HepG2 (cell line): ENCODE data around the gene EFNA2. TPM values are rescaled to one million over a fixed set of nuclear protein-coding genes. Genes with fewer than 3 reads are reported as not detected.

ENCODE experiments used
- AKAP8 ChIP-seq: sonication (generic); formaldehyde crosslinking; IDR thresholded peaks from 2 replicates; pipeline ENCODE4 v1.5.1; 2020; ENCODE audit warnings: mild to moderate bottlenecking, missing genetic modification reagents
- CEBPZ ChIP-seq: IDR thresholded peaks from 2 replicates; pipeline ENCODE4 v1.6.1; 2012; ENCODE audit warnings: low read length, improper control_type of control experiment
- CREM ChIP-seq, 2 experiments: sonication (generic) in 1 of 2; formaldehyde crosslinking in 1 of 2; IDR thresholded peaks; 2 replicates each; pipeline versions ENCODE4 v1.4.0 to v1.6.1; 2016 to 2020; ENCODE audit warnings: antibody characterized with exemption in 1 of 2, mild to moderate bottlenecking in 1 of 2, missing genetic modification reagents in 1 of 2
- ESRRA ChIP-seq: sonication (generic); formaldehyde crosslinking; IDR thresholded peaks from 2 replicates; pipeline ENCODE4 v1.5.1; 2020; ENCODE audit warnings: mild to moderate bottlenecking, low read depth, missing genetic modification reagents
- ETV5 ChIP-seq: IDR thresholded peaks from 2 replicates; pipeline ENCODE4 v1.6.1; 2018; ENCODE audit warnings: missing biosample characterization, missing genetic modification reagents, inconsistent platforms, borderline replicate concordance
- FOXK1 ChIP-seq: sonication (generic); formaldehyde crosslinking; IDR thresholded peaks from 2 replicates; pipeline ENCODE4 v1.4.0; 2020; ENCODE audit warnings: low read depth, missing genetic modification reagents, borderline replicate concordance
- HHEX ChIP-seq: IDR thresholded peaks from 2 replicates; pipeline ENCODE4 v1.6.1; 2016; ENCODE audit warnings: control low read depth
- KLF13 ChIP-seq: sonication (generic); formaldehyde crosslinking; IDR thresholded peaks from 2 replicates; pipeline ENCODE4 v1.4.0; 2020; ENCODE audit warnings: mild to moderate bottlenecking, missing genetic modification reagents
- MBNL3 ChIP-seq: fragments of 250-450 bp; sonication (Bioruptor Pico); conservative IDR thresholded peaks from 2 replicates; pipeline ENCODE4 v1.8.0; 2022; ENCODE audit warnings: mild to moderate bottlenecking, inconsistent platforms
- MLLT10 ChIP-seq: sonication (generic); formaldehyde crosslinking; IDR thresholded peaks from 2 replicates; pipeline ENCODE4 v1.4.0; 2020; ENCODE audit warnings: missing genetic modification reagents
- MXD3 ChIP-seq: IDR thresholded peaks from 2 replicates; pipeline ENCODE4 v1.6.1; 2016; ENCODE audit warnings: mild to moderate bottlenecking, missing biosample characterization, missing genetic modification reagents
- PBX2 ChIP-seq: IDR thresholded peaks from 2 replicates; pipeline ENCODE4 v1.6.1; 2016; ENCODE audit warnings: control low read depth
- ZBTB49 ChIP-seq: sonication (generic); formaldehyde crosslinking; IDR thresholded peaks from 2 replicates; pipeline ENCODE4 v1.4.0; 2020; ENCODE audit warnings: missing genetic modification reagents, borderline replicate concordance
- ZIK1 ChIP-seq: sonication (generic); formaldehyde crosslinking; IDR thresholded peaks from 2 replicates; pipeline ENCODE4 v1.5.0; 2020; ENCODE audit warnings: mild to moderate bottlenecking, low read depth, missing genetic modification reagents, borderline replicate concordance
- ZNF10 ChIP-seq: sonication (generic); formaldehyde crosslinking; IDR thresholded peaks from 2 replicates; pipeline ENCODE4 v1.4.0; 2020; ENCODE audit warnings: mild to moderate bottlenecking, low read depth, missing genetic modification reagents, borderline replicate concordance
- ZNF143 ChIP-seq: sonication (generic); formaldehyde crosslinking; IDR thresholded peaks from 2 replicates; pipeline ENCODE4 v1.4.0; 2020; ENCODE audit warnings: missing genetic modification reagents
- ZNF230 ChIP-seq: sonication (generic); formaldehyde crosslinking; IDR thresholded peaks from 2 replicates; pipeline ENCODE4 v1.4.0; 2020; ENCODE audit warnings: mild to moderate bottlenecking, missing genetic modification reagents
- ZNF251 ChIP-seq: sonication (generic); formaldehyde crosslinking; IDR thresholded peaks from 2 replicates; pipeline ENCODE4 v1.9.0; 2021; ENCODE audit warnings: mild to moderate bottlenecking, missing genetic modification reagents
- ZNF773 ChIP-seq: sonication (generic); formaldehyde crosslinking; IDR thresholded peaks from 2 replicates; pipeline ENCODE4 v1.4.0; 2020; ENCODE audit warnings: missing genetic modification reagents, borderline replicate concordance
- ZNF780A ChIP-seq: sonication (generic); formaldehyde crosslinking; IDR thresholded peaks from 2 replicates; pipeline ENCODE4 v1.8.0; 2022; ENCODE audit warnings: mild to moderate bottlenecking, missing genetic modification reagents, moderate library complexity
- ZNF878 ChIP-seq: sonication (generic); formaldehyde crosslinking; IDR thresholded peaks from 2 replicates; pipeline ENCODE4 v1.8.1; 2023; ENCODE audit warnings: mild to moderate bottlenecking, missing genetic modification reagents, moderate library complexity
- polyA plus RNA-seq, 8 experiments: library from polyadenylated mRNA; depleted of rRNA in 3 of 8; stranded (reverse) in 7 of 8; unstranded in 1 of 8; fragments of >200 nt; fragmentation: Illumina TruSeq in 4 of 8; extraction: Trizol in 4 of 8; gene quantifications; 2 replicates each; pipeline versions ENCODE4 v1.2.1 to v1.2.3, GENCODE V29; 2011 to 2016; ENCODE audit warnings: low read depth in 4 of 8, missing spikeins in 1 of 8, mixed read lengths in 1 of 8; ENCODE audit not compliant: insufficient read depth in 1 of 8
- total RNA-seq, 5 experiments: library from RNA; depleted of rRNA; stranded (reverse); fragments of >200 nt; fragmentation: Illumina TruSeq; extraction: Trizol; gene quantifications; 2 replicates each; pipeline ENCODE4 v1.2.3, GENCODE V29; 2016; ENCODE audit warnings: low read depth in 1 of 5
- TF ChIP-seq, protein P1 (sequence below): sonication (generic); formaldehyde crosslinking; conservative IDR thresholded peaks from 2 replicates; pipeline ENCODE4 v1.8.0; 2022; ENCODE audit warnings: mild to moderate bottlenecking, moderate library complexity, missing genetic modification reagents

The EFNA2 gene
- total and polyA plus RNA-seq, 2 of the 13 experiments (the other 11 are each of a cell fraction or from before 2014, with no cell fraction given), result 6.0 to 9.9 TPM

- no peak for TF ChIP-seq ZBTB49 (CRISPR knock-in tag)
- TF ChIP-seq ETV5 (CRISPR knock-in tag), result peak; percentile 70
- TF ChIP-seq MXD3 (CRISPR knock-in tag), result no peak
- no peak for TF ChIP-seq HHEX (CRISPR knock-in tag)
- peak; percentile 26; the same call in 1 of the 2 replicates for TF ChIP-seq FOXK1 (CRISPR knock-in tag)
- TF ChIP-seq ZNF10, result no peak
- TF ChIP-seq ZIK1 (CRISPR knock-in tag), result no peak
- no peak for TF ChIP-seq ZNF780A (CRISPR knock-in tag)
- TF ChIP-seq PBX2 (CRISPR knock-in tag), result no peak
- no peak; the same call in 1 of the 2 replicates for TF ChIP-seq ESRRA (CRISPR knock-in tag)
- no peak for TF ChIP-seq MLLT10
- no peak for TF ChIP-seq ZNF251
- no peak for TF ChIP-seq KLF13
- TF ChIP-seq ZNF230, result no peak
- peak; percentile 80 for TF ChIP-seq CREM (IDR thresholded peaks at IDR 0.05)
- TF ChIP-seq CREM (CRISPR knock-in tag; IDR thresholded peaks at IDR 0.05), result no peak
- peak; percentile 63; the same call in 1 of the 2 replicates for TF ChIP-seq ZNF878
- TF ChIP-seq, protein P1, sequence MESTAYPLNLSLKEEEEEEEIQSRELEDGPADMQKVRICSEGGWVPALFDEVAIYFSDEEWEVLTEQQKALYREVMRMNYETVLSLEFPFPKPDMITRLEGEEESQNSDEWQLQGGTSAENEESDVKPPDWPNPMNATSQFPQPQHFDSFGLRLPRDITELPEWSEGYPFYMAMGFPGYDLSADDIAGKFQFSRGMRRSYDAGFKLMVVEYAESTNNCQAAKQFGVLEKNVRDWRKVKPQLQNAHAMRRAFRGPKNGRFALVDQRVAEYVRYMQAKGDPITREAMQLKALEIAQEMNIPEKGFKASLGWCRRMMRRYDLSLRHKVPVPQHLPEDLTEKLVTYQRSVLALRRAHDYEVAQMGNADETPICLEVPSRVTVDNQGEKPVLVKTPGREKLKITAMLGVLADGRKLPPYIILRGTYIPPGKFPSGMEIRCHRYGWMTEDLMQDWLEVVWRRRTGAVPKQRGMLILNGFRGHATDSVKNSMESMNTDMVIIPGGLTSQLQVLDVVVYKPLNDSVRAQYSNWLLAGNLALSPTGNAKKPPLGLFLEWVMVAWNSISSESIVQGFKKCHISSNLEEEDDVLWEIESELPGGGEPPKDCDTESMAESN (CRISPR knock-in tag), result no peak
- TF ChIP-seq CEBPZ, result no peak
- TF ChIP-seq ZNF773 (CRISPR knock-in tag), result no peak
- TF ChIP-seq MBNL3, result no peak
- peak; percentile 71; the same call in 1 of the 2 replicates for TF ChIP-seq AKAP8
- TF ChIP-seq ZNF143, result no peak
Observed at GRCh38 chr19:1253514-1254080, 32.1 kb upstream of the EFNA2 start (continued).
